OCI-LY7 (cell line): Measurements from ENCODE around the gene WDR64. TPM values are rescaled to one million over a fixed set of nuclear protein-coding genes. Genes with fewer than 3 reads are reported as not detected.

Experiments
- BruUV-seq: library from RNA; stranded (reverse); fragments of 400-500 nt; replicated peaks from 2 replicates; lab custom pipeline; 2021; lab: Mats Ljungman, UMichigan
- CTCF ChIA-PET: fragments of 300-600 bp; sonication (Branson Sonifier 250); formaldehyde crosslinking; loops from one replicate; lab custom pipeline; 2022; ENCODE audit warnings: antibody characterized with exemption; ENCODE audit not compliant: unreplicated experiment; lab: Charles Lee
- POLR2A ChIA-PET: fragments of 300-600 bp; sonication (Branson Sonifier 250); formaldehyde crosslinking; loops from one replicate; lab custom pipeline; 2022; ENCODE audit warnings: antibody characterized with exemption; lab: Charles Lee
- DNase-seq: peaks from one replicate; pipeline ENCODE4 v3.0.0-alpha.2; 2015; ENCODE audit warnings: low spot score
- H2AFZ ChIP-seq: fragments of 200-600 bp; sonication (generic), shearing (Covaris generic); 2 replicates; pipeline ENCODE4 v1.6.1; 2014; ENCODE audit warnings: mild to moderate bottlenecking, antibody characterized with exemption, low read length, moderate library complexity
- H3K27ac ChIP-seq: fragments of 200-600 bp; sonication (generic); 2 replicates; pipeline ENCODE4 v1.5.1; 2014; ENCODE audit warnings: mixed run types, low read depth, mild to moderate bottlenecking, moderate library complexity, low read length, inconsistent platforms; ENCODE audit not compliant: poor library complexity, severe bottlenecking
- H3K36me3 ChIP-seq: fragments of 200-600 bp; sonication (generic); 2 replicates; pipeline ENCODE4 v1.6.1; 2014; ENCODE audit warnings: mild to moderate bottlenecking, antibody characterized with exemption, low read length, moderate library complexity, mixed read lengths; ENCODE audit not compliant: insufficient read depth
- H3K4me1 ChIP-seq: fragments of 200-600 bp; sonication (generic); 2 replicates; pipeline ENCODE4 v1.5.1; 2014; ENCODE audit warnings: mild to moderate bottlenecking, low read length; ENCODE audit not compliant: insufficient read depth, poor library complexity, severe bottlenecking
- H3K4me2 ChIP-seq: fragments of 200-600 bp; sonication (generic); 2 replicates; pipeline ENCODE4 v1.6.1; 2014; ENCODE audit warnings: mild to moderate bottlenecking, low read length
- H3K4me3 ChIP-seq: fragments of 200-600 bp; sonication (generic); 2 replicates; pipeline ENCODE4 v1.5.1; 2014; ENCODE audit warnings: mild to moderate bottlenecking, low read depth, low read length; ENCODE audit not compliant: poor library complexity, severe bottlenecking
- H3K79me2 ChIP-seq: fragments of 200-600 bp; sonication (generic); 2 replicates; pipeline ENCODE4 v1.6.1; 2016; ENCODE audit warnings: low read depth, mild to moderate bottlenecking, low read length, moderate library complexity, mixed read lengths; ENCODE audit not compliant: insufficient read depth
- H3K9me2 ChIP-seq: fragments of 200-600 bp; sonication (generic); 2 replicates; pipeline ENCODE4 v1.6.1; 2016; ENCODE audit warnings: mild to moderate bottlenecking, low read length, mixed read lengths; ENCODE audit not compliant: insufficient read depth
- H3K9me3 ChIP-seq: fragments of 200-600 bp; sonication (generic); 2 replicates; pipeline ENCODE4 v1.6.1; 2014; ENCODE audit warnings: mild to moderate bottlenecking, mixed run types, low read length, mixed read lengths
- H4K20me1 ChIP-seq: fragments of 200-600 bp; sonication (generic); 2 replicates; pipeline ENCODE4 v1.6.1; 2014; ENCODE audit warnings: mild to moderate bottlenecking, antibody characterized with exemption, low read length, moderate library complexity, mixed read lengths; ENCODE audit not compliant: insufficient read depth
- CTCF ChIP-seq: fragments of 200-600 bp; sonication (generic); conservative IDR thresholded peaks from 2 replicates; pipeline ENCODE4 v1.5.1; 2014; ENCODE audit warnings: mild to moderate bottlenecking, antibody characterized with exemption, low read length, moderate library complexity, mixed read lengths
- EZH2phosphoT487 ChIP-seq: fragments of 200-600 bp; sonication (generic); IDR thresholded peaks from 2 replicates; pipeline ENCODE4 v1.6.1; 2018; ENCODE audit warnings: low read depth, borderline replicate concordance, mild to moderate bottlenecking, mixed run types, antibody characterized with exemption, low read length, moderate library complexity, mixed read lengths
- intact Hi-C: fragments of 100-400 bp; cut with micrococcal nuclease; formaldehyde crosslinking; loops from one replicate; pipeline ENCODE4 v1.10.0; 2022; ENCODE audit not compliant: unreplicated experiment
- total RNA-seq, 2 experiments: library from RNA; depleted of rRNA in 1 of 2; stranded (reverse); fragments of >200 nt in 1 of 2; shearing (Covaris generic) in 1 of 2; gene quantifications; 2 replicates each; pipeline ENCODE4 v1.2.3, GENCODE V29; 2014 to 2022

The WDR64 gene
- total RNA-seq, 2 experiments from 2014 or later: not detected

GRCh38 chr1:241635556-241636152, 16.4 kb upstream of the WDR64 start:
- Histone ChIP-seq H4K20me1 (no peaks in the 10 kb centered on the region), H3K4me1 (peaks cover 33% of the 10 kb centered on the region), H3K9me2 (no peaks in the 10 kb centered on the region), H3K36me3 (peaks cover 32% of the 10 kb centered on the region), H3K27ac (peak overlapping the region; percentile 8), H3K79me2 (peaks cover 16% of the 10 kb centered on the region; the same call in 1 of the 2 replicates), H3K4me2 (peak overlapping the region; percentile 52), H3K9me3 (no peaks in the 10 kb centered on the region), H2AFZ (peak overlapping the region; percentile 39; the same call in 1 of the 2 replicates), H3K4me3 (peak overlapping the region; percentile 25)
- CTCF ChIA-PET: interaction anchor here (1.1 kb wide), 1 partner anchor 25 kb away, joined by 4 read pairs; no protein-coding TSS in a partner anchor
- POLR2A ChIA-PET: interaction anchor here (1.0 to 1.4 kb wide), 4 partner anchors 8 to 102 kb away, joined by 3 to 4 read pairs (median 3); no protein-coding TSS in a partner anchor
- intact Hi-C loops: no loop called here
- DNase-seq: peak; percentile 31
- no TSS peak for BruUV-seq
- no peak for TF ChIP-seq EZH2phosphoT487
- TF ChIP-seq CTCF: no peak

DNA sequence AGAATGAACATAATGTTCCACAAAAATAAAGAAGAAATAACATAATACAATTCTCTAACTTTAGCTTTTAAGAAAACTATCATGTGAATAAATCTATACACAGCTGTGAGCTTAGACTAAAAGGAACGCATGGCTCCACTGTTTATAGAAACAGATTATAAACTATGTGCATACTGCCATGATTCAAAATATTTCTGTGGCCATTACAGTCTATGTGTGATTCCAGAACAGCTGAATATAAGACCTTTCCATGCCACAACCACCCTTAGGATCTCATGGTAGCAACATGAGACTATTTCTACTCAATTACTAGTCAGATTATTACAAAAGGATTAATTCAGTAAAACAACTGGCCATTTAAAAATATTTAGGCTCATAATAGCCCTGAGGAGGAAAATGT, 15.8 kb upstream of the WDR64 start:
- BruUV-seq: no TSS peak
- H3K79me2 ChIP-seq: peaks cover 16% of the 10 kb centered on the region; the same call in 1 of the 2 replicates
- no peaks in the 10 kb centered on the region for H3K9me2 ChIP-seq
- peak overlapping the region; percentile 52 for H3K4me2 ChIP-seq
- no peak overlapping the region for H3K27ac ChIP-seq
- TF ChIP-seq EZH2phosphoT487: no peak
- CTCF ChIA-PET: interaction anchor here (1.1 kb wide), 1 partner anchor 25 kb away, joined by 4 read pairs; no protein-coding TSS in a partner anchor
- POLR2A ChIA-PET: interaction anchor here (1.0 to 1.4 kb wide), 4 partner anchors 9 to 102 kb away, joined by 3 to 4 read pairs (median 3); no protein-coding TSS in a partner anchor
- H4K20me1 ChIP-seq: no peaks in the 10 kb centered on the region
- no peak for DNase-seq
- H3K9me3 ChIP-seq: no peaks in the 10 kb centered on the region
- H2AFZ ChIP-seq: no peak overlapping the region
- intact Hi-C loops: no loop called here
- peak overlapping the region; percentile 17 for H3K4me3 ChIP-seq
- H3K4me1 ChIP-seq: peaks cover 37% of the 10 kb centered on the region
- peaks cover 32% of the 10 kb centered on the region for H3K36me3 ChIP-seq

GRCh38 chr1:241637046-241637590, 15.0 kb upstream of the WDR64 start:
- H4K20me1 ChIP-seq: no peaks in the 10 kb centered on the region
- H3K4me1 ChIP-seq: peaks cover 37% of the 10 kb centered on the region
- H3K27ac ChIP-seq: no peak overlapping the region
- H3K9me3 ChIP-seq: no peaks in the 10 kb centered on the region
- H2AFZ ChIP-seq: no peak overlapping the region
- DNase-seq: no peak
- BruUV-seq: no TSS peak
- H3K4me2 ChIP-seq: peak overlapping the region; percentile 93; the same call in 1 of the 2 replicates
- peaks cover 16% of the 10 kb centered on the region; the same call in 1 of the 2 replicates for H3K79me2 ChIP-seq
- CTCF ChIA-PET: no interaction called here
- POLR2A ChIA-PET: interaction anchor here (2.8 kb wide), 1 partner anchor 10 kb away, joined by 8 read pairs; no protein-coding TSS in a partner anchor
- no peaks in the 10 kb centered on the region for H3K9me2 ChIP-seq
- no peak for TF ChIP-seq CTCF
- no peak for TF ChIP-seq EZH2phosphoT487
- H3K4me3 ChIP-seq: no peak overlapping the region
- intact Hi-C loops: no loop called here
- peaks cover 31% of the 10 kb centered on the region for H3K36me3 ChIP-seq
